Osteocyte (in vitro differentiated cells): ENCODE measurements around the gene TXNRD3. TPM values are rescaled to one million over a fixed set of nuclear protein-coding genes. Genes with fewer than 3 reads are reported as not detected.

Experiments used
- DNase-seq: peaks from one replicate; pipeline ENCODE4 v3.0.0; 2021; ENCODE audit warnings: mixed read lengths; ENCODE audit not compliant: unreplicated experiment; ENCODE audit errors: extremely low spot score
- H3K27ac Mint-ChIP-seq: one replicate; pipeline ENCODE4 v1.8.0; 2021; ENCODE audit warnings: mild to moderate bottlenecking, mixed read lengths; ENCODE audit not compliant: unreplicated experiment
- H3K27me3 Mint-ChIP-seq: one replicate; pipeline ENCODE4 v1.8.0; 2021; ENCODE audit warnings: mixed read lengths; ENCODE audit not compliant: unreplicated experiment
- H3K36me3 Mint-ChIP-seq: one replicate; pipeline ENCODE4 v1.8.0; 2021; ENCODE audit warnings: mixed read lengths; ENCODE audit not compliant: unreplicated experiment
- H3K4me1 Mint-ChIP-seq: one replicate; pipeline ENCODE4 v1.8.0; 2021; ENCODE audit warnings: mixed read lengths; ENCODE audit not compliant: unreplicated experiment
- H3K4me3 Mint-ChIP-seq: one replicate; pipeline ENCODE4 v1.8.0; 2021; ENCODE audit warnings: mild to moderate bottlenecking, moderate library complexity, mixed read lengths; ENCODE audit not compliant: unreplicated experiment
- H3K9me3 Mint-ChIP-seq: one replicate; pipeline ENCODE4 v1.8.0; 2021; ENCODE audit warnings: mixed read lengths; ENCODE audit not compliant: unreplicated experiment
- CTCF ChIP-seq: fragments of 200-600 bp; sonication (generic); IDR thresholded peaks from 2 replicates; pipeline ENCODE4 v1.5.0; 2021; ENCODE audit warnings: antibody characterized with exemption, mild to moderate bottlenecking, moderate library complexity
- total RNA-seq: library from RNA; stranded (reverse); gene quantifications from 2 replicates; pipeline ENCODE4 v1.2.1, GENCODE V29; 2021

The TXNRD3 gene
- total RNA-seq, 1 donor from 2014 or later: 17.6 TPM

GRCh38 chr3:126622694-126623093, 32.2 kb downstream of the TXNRD3 start:
- H3K4me3 Mint-ChIP-seq: no peak overlapping the region
- H3K27ac Mint-ChIP-seq: no peak overlapping the region
- no peaks in the 10 kb centered on the region for H3K27me3 Mint-ChIP-seq
- H3K4me1 Mint-ChIP-seq: peaks cover 64% of the 10 kb centered on the region
- H3K36me3 Mint-ChIP-seq: peaks cover 27% of the 10 kb centered on the region
- TF ChIP-seq CTCF: no peak
- no peaks in the 10 kb centered on the region for H3K9me3 Mint-ChIP-seq
- DNase-seq: no peak

GRCh38 chr3:126621627-126622345, 33.1 kb downstream of the TXNRD3 start:
- Mint-ChIP-seq H3K36me3 (peaks cover 28% of the 10 kb centered on the region), H3K9me3 (peaks cover 4% of the 10 kb centered on the region), H3K27ac (peak overlapping the region; percentile 48), H3K4me3 (no peak overlapping the region), H3K27me3 (no peaks in the 10 kb centered on the region), H3K4me1 (peaks cover 73% of the 10 kb centered on the region)
- DNase-seq: no peak
- TF ChIP-seq CTCF: no peak

- H3K4me3 Mint-ChIP-seq: no peak overlapping the region
Observed at GRCh38 chr3:126621171-126621570, 33.8 kb downstream of the TXNRD3 start.

GRCh38 chr3:126620738-126621137, 34.2 kb downstream of the TXNRD3 start:
- no peak for DNase-seq
- Mint-ChIP-seq H3K27ac (no peak overlapping the region), H3K4me3 (no peak overlapping the region), H3K4me1 (peaks cover 75% of the 10 kb centered on the region), H3K27me3 (no peaks in the 10 kb centered on the region), H3K36me3 (peaks cover 32% of the 10 kb centered on the region), H3K9me3 (peaks cover 4% of the 10 kb centered on the region)
- TF ChIP-seq CTCF: no peak

More at GRCh38 chr3:126621171-126621570, 33.8 kb downstream of the TXNRD3 start:
- Mint-ChIP-seq H3K27ac (peak overlapping the region; percentile 48), H3K4me1 (peaks cover 75% of the 10 kb centered on the region), H3K36me3 (peaks cover 29% of the 10 kb centered on the region), H3K9me3 (peaks cover 4% of the 10 kb centered on the region), H3K27me3 (no peaks in the 10 kb centered on the region)
- no peak for TF ChIP-seq CTCF
- DNase-seq: no peak

DNA sequence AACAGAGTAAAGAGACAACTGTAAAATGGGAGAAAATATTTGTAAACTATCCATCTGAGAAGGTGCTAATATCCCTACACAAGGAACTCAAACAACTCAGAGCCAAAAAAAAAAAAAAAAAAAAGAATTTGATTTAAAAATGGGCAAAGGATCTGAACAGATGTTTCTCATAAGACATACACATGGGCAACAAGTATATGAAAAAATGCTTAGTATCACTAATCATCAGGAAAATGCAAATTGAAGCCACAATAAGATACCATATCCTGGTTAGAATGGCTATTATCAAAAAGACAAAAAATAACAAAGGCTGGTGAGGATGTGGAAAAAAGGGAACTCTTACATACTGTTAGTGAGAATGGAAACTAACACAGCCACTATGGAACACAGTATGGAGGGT, 36.2 kb downstream of the TXNRD3 start:
- Mint-ChIP-seq H3K36me3 (peaks cover 33% of the 10 kb centered on the region), H3K4me1 (peaks cover 68% of the 10 kb centered on the region), H3K4me3 (no peak overlapping the region), H3K27me3 (no peaks in the 10 kb centered on the region), H3K27ac (no peak overlapping the region), H3K9me3 (peaks cover 4% of the 10 kb centered on the region)
- no peak for DNase-seq
- no peak for TF ChIP-seq CTCF
